H1 (cell line): ENCODE data around the gene MOB2. TPM values are rescaled to one million over a fixed set of nuclear protein-coding genes. Genes with fewer than 3 reads are reported as not detected.

ENCODE experiments used
- CTCF ChIA-PET: fragments of 300-600 bp; sonication (Branson Sonifier 250); formaldehyde crosslinking; loops from one replicate; lab custom pipeline; 2021; ENCODE audit not compliant: partially characterized antibody; lab: Charles Lee
- POLR2A ChIA-PET: fragments of 300-600 bp; sonication (Branson Sonifier 250); formaldehyde crosslinking; loops from one replicate; lab custom pipeline; 2021; ENCODE audit warnings: inconsistent platforms; ENCODE audit not compliant: partially characterized antibody; lab: Charles Lee
- DNase-seq, 2 experiments: peaks; one replicate each; pipeline versions ENCODE4 v3.0.0 to v3.0.0-alpha.2; 2010 to 2022; ENCODE audit warnings: low spot score in 2 of 2, low read depth in 1 of 2, mixed read lengths in 1 of 2
- FAIRE-seq: peaks from 2 replicates; lab custom pipeline; 2011; peaks lifted over from hg19 to GRCh38; lab: Jason Lieb, UNC
- H2AFZ ChIP-seq: 2 replicates; pipeline ENCODE4 v1.8.1; 2012; ENCODE audit warnings: low read length, inconsistent platforms
- H2AK5ac ChIP-seq: 2 replicates; pipeline ENCODE4 v1.6.1; 2013; ENCODE audit warnings: low read depth, low read length
- H2BK120ac ChIP-seq: replicated peaks from 2 replicates; pipeline ENCODE3; 2013; ENCODE audit warnings: low read depth, low read length, inconsistent platforms
- H2BK12ac ChIP-seq: 2 replicates; pipeline ENCODE4 v1.6.1; 2013; ENCODE audit warnings: low read depth, low read length
- H2BK15ac ChIP-seq: 2 replicates; pipeline ENCODE4 v1.6.1; 2013; ENCODE audit warnings: low read length
- H2BK20ac ChIP-seq: 2 replicates; pipeline ENCODE4 v1.6.1; 2013; ENCODE audit warnings: low read length
- H2BK5ac ChIP-seq: 2 replicates; pipeline ENCODE4 v1.6.1; 2013; ENCODE audit warnings: low read depth, low read length
- H3K14ac ChIP-seq: 2 replicates; pipeline ENCODE4 v1.6.1; 2013; ENCODE audit warnings: inconsistent platforms; ENCODE audit not compliant: insufficient read length
- H3K18ac ChIP-seq: 2 replicates; pipeline ENCODE4 v1.6.1; 2013; ENCODE audit warnings: low read length; ENCODE audit errors: extremely low read depth
- H3K23ac ChIP-seq: 2 replicates; pipeline ENCODE4 v1.6.1; 2013; ENCODE audit warnings: inconsistent platforms; ENCODE audit not compliant: insufficient read length
- H3K23me2 ChIP-seq: 2 replicates; pipeline ENCODE4 v1.6.1; 2013; ENCODE audit warnings: low read depth, low read length
- H3K27ac ChIP-seq: 2 replicates; pipeline ENCODE4 v1.6.1; 2011; ENCODE audit warnings: low read depth, low read length, inconsistent platforms
- H3K27me3 ChIP-seq, 4 experiments: replicated peaks in 1 of 4; 1 replicate in 1 of 4; 2 replicates in 3 of 4; pipeline versions ENCODE4 v1.6.1 to v1.8.1; 2011 to 2013; ENCODE audit warnings: low read length in 3 of 4, mild to moderate bottlenecking in 3 of 4, inconsistent platforms in 2 of 4, mixed read lengths in 2 of 4, moderate library complexity in 1 of 4; ENCODE audit not compliant: control insufficient read depth in 3 of 4, insufficient read depth in 3 of 4; ENCODE audit errors: extremely low read depth in 1 of 4
- H3K36me3 ChIP-seq, 4 experiments: 2 replicates each; pipeline versions ENCODE4 v1.6.1 to v1.8.1; 2011 to 2013; ENCODE audit warnings: mild to moderate bottlenecking in 4 of 4, low read length in 3 of 4, moderate library complexity in 2 of 4, control low read depth in 1 of 4, inconsistent platforms in 1 of 4; ENCODE audit not compliant: insufficient read depth in 4 of 4, control insufficient read depth in 2 of 4
- H3K4ac ChIP-seq: replicated peaks from 2 replicates; pipeline ENCODE3; 2013; ENCODE audit warnings: low read length, low read depth, mixed read lengths, inconsistent platforms; ENCODE audit not compliant: insufficient read length
- H3K4me1 ChIP-seq, 4 experiments: replicated peaks in 1 of 4; 1 replicate in 1 of 4; 2 replicates in 3 of 4; pipeline versions ENCODE4 v1.6.1 to v1.8.1; 2011 to 2013; ENCODE audit warnings: low read length in 3 of 4, inconsistent platforms in 2 of 4, mixed read lengths in 1 of 4; ENCODE audit not compliant: insufficient read depth in 4 of 4, control insufficient read depth in 3 of 4
- H3K4me2 ChIP-seq, 2 experiments: 2 replicates each; pipeline versions ENCODE4 v1.6.1 to v1.8.1; 2011 to 2013; ENCODE audit warnings: low read depth in 2 of 2, low read length in 2 of 2, control low read depth in 1 of 2, inconsistent platforms in 1 of 2, mild to moderate bottlenecking in 1 of 2; ENCODE audit not compliant: insufficient read depth in 1 of 2
- H3K4me3 ChIP-seq, 4 experiments: fragments of 200-600, 300-600 bp in 1 of 4; sonication (generic), shearing (Covaris generic), sonication (Bioruptor Twin) in 1 of 4; 2 replicates each; pipeline versions ENCODE4 v1.5.1 to v1.8.1; 2011 to 2016; ENCODE audit warnings: low read length in 4 of 4, low read depth in 3 of 4, control low read depth in 2 of 4, inconsistent platforms in 2 of 4, mild to moderate bottlenecking in 2 of 4, mixed read lengths in 1 of 4, moderate library complexity in 1 of 4; ENCODE audit not compliant: insufficient read depth in 2 of 4; ENCODE audit errors: extremely low read depth in 1 of 4
- H3K56ac ChIP-seq: replicated peaks from 2 replicates; pipeline ENCODE3; 2013; ENCODE audit warnings: low read depth, mild to moderate bottlenecking, mixed read lengths, low read length, inconsistent platforms; ENCODE audit not compliant: insufficient read length
- H3K79me1 ChIP-seq: 2 replicates; pipeline ENCODE4 v1.6.1; 2013; ENCODE audit warnings: low read depth, low read length, control low read depth
- H3K79me2 ChIP-seq, 2 experiments: 2 replicates each; pipeline versions ENCODE4 v1.6.1 to v1.8.1; 2012 to 2013; ENCODE audit warnings: low read length in 2 of 2, mild to moderate bottlenecking in 2 of 2, inconsistent platforms in 1 of 2; ENCODE audit not compliant: insufficient read depth in 2 of 2, control insufficient read depth in 1 of 2
- H3K9ac ChIP-seq, 4 experiments: replicated peaks in 1 of 4; 1 replicate in 1 of 4; 2 replicates in 3 of 4; pipeline versions ENCODE4 v1.6.1 to v1.8.1; 2011 to 2013; ENCODE audit warnings: low read depth in 3 of 4, low read length in 3 of 4, control low read depth in 2 of 4, mild to moderate bottlenecking in 2 of 4, moderate library complexity in 2 of 4, inconsistent platforms in 1 of 4; ENCODE audit errors: extremely low read depth in 1 of 4
- H3K9me3 ChIP-seq, 2 experiments: 2 replicates each; pipeline versions ENCODE4 v1.6.1 to v1.8.1; 2012 to 2013; ENCODE audit warnings: mild to moderate bottlenecking in 2 of 2, moderate library complexity in 2 of 2, control low read depth in 1 of 2, inconsistent platforms in 1 of 2, low read depth in 1 of 2, low read length in 1 of 2, mixed read lengths in 1 of 2; ENCODE audit not compliant: insufficient read depth in 2 of 2
- H4K20me1 ChIP-seq, 2 experiments: replicated peaks in 1 of 2; 2 replicates each; pipeline versions ENCODE3 to v1.8.1; 2011 to 2013; ENCODE audit warnings: inconsistent platforms in 2 of 2, low read length in 2 of 2, mild to moderate bottlenecking in 1 of 2; ENCODE audit not compliant: insufficient read depth in 2 of 2, control insufficient read depth in 1 of 2
- H4K5ac ChIP-seq: 2 replicates; pipeline ENCODE4 v1.6.1; 2013; ENCODE audit warnings: low read length, low read depth, mixed read lengths, inconsistent platforms; ENCODE audit not compliant: insufficient read length
- H4K8ac ChIP-seq: 2 replicates; pipeline ENCODE4 v1.8.0; 2013; ENCODE audit warnings: mild to moderate bottlenecking, moderate library complexity, low read length, inconsistent platforms; ENCODE audit not compliant: insufficient read depth; ENCODE audit errors: extremely low read depth
- H4K91ac ChIP-seq: replicated peaks from 2 replicates; pipeline ENCODE3; 2013; ENCODE audit warnings: low read length, mixed read lengths, inconsistent platforms; ENCODE audit not compliant: insufficient read length
- WGBS, 2 experiments: shearing (Covaris generic) in 1 of 2; methylation state at CpG; one replicate each; pipeline versions ENCODE4 v1.1.6 to v1.1.7; 2013 to 2015; ENCODE audit warnings: low lambda C conversion rate in 2 of 2, mixed read lengths in 2 of 2, inconsistent platforms in 1 of 2, low coverage in 1 of 2, missing lambda C conversion rate in 1 of 2; ENCODE audit not compliant: insufficient replicate concordance in 2 of 2, insufficient coverage in 1 of 2, insufficient read length in 1 of 2; ENCODE audit errors: extremely low coverage in 1 of 2, missing lambda C conversion rate in 1 of 2; 5-methylcytosine and 5-hydroxymethylcytosine counted together
- polyA plus RNA-seq, 7 experiments: library from polyadenylated mRNA; depleted of rRNA in 3 of 7; stranded (reverse) in 5 of 7; unstranded in 2 of 7; fragments of >200 nt in 5 of 7; fragments of 200-250 nt in 2 of 7; gene quantifications; 1 replicate in 5 of 7; 2 replicates in 1 of 7; 4 replicates in 1 of 7; pipeline versions ENCODE4 v1.2.1 to v1.2.3, GENCODE V29; 2011 to 2013; ENCODE audit warnings: missing spikeins in 2 of 7, mixed read lengths in 2 of 7
- total RNA-seq: library from RNA; stranded (reverse); fragmentation: NEBNext Ultra II Directional; extraction: Animal tissue kit (Norgen Biotek cat#: 25700); gene quantifications from 2 replicates; pipeline ENCODE4 v1.2.1, GENCODE V29; 2021
- TF ChIP-seq, protein P1 (sequence below), 3 experiments: IDR thresholded peaks; 1 replicate in 2 of 3; 2 replicates in 1 of 3; pipeline versions ENCODE4 v1.5.1 to v1.6.1; 2011; ENCODE audit warnings: low read length in 3 of 3, mild to moderate bottlenecking in 3 of 3, inconsistent platforms in 2 of 3, low read depth in 1 of 3, moderate library complexity in 1 of 3; ENCODE audit not compliant: insufficient read depth in 1 of 3; ENCODE audit errors: control extremely low read depth in 1 of 3
- TF ChIP-seq, protein P2 (sequence below): IDR thresholded peaks from 2 replicates; pipeline ENCODE4 v1.6.1; 2012; ENCODE audit warnings: low read length, inconsistent platforms

MOB2 gene
- total and polyA plus RNA-seq, 2 of the 8 experiments (the other 6 are each of a cell fraction or from before 2014, with no cell fraction given) = 18.6 to 28.2 TPM

DNA sequence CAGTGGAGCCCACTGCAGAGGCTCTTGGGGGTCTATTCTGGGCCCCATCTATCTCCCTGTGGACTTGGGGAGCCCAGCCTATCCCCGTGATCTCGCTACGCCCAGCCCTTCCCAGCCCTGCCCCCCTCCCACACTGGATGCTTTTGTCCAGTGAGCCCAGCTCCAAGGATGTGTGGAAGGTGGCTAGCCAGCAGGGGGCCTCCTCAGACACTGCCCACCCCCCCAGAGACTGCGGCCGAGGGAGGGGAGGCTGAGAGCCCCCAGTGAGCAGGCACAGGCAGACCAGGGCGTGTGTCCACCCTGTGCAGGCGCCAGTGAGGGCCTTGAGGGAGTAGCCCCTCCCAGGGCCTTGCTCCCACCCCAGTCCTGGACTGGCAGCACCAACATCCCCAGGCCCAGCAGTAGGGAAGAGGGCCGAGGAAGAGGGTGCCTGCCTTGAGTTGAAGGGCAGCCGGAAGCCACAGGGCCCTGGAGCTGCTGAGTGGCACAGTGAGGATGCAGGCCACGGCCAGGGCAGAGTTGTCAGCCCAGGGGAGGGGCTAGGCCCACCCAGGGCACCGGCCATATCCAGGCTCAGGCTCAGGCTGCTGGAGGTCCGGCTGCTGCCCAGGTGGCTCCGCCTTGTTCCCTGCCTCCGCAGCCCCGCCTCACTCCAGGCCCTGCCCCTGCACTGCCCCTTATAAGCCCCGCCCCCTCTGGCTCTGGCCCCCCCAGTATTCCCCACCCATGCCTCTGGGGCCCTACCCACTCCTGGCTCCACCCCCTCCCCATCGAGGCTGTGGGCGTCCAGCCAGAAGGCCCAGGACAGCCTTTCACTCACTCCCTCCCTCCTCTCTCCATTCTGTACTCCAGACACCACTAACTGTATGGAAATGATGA is 28.0 kb downstream of the MOB2 start:
- Histone ChIP-seq H3K9ac (no peak overlapping the region), H3K4me2 (no peak overlapping the region), H3K4ac (no peak overlapping the region), H4K8ac (0 out of 2 replicates have a peak overlapping the region, but pooled peaks have one; percentile 25), H2BK20ac (no peak overlapping the region), H2AFZ (no peak overlapping the region), H3K27me3 (no peaks in the 10 kb centered on the region), H3K14ac (no peak overlapping the region), H4K20me1 (peaks cover 0 to 10% of the 10 kb centered on the region in 2 experiments), H3K23me2 (no peaks in the 10 kb centered on the region), H4K5ac (no peak overlapping the region), H2BK5ac (no peak overlapping the region), H3K4me1 (peaks cover 0 to 6% (median 2%) of the 10 kb centered on the region in 4 experiments; a peak in 2 of 7 replicates), H3K36me3 (peaks cover 0 to 13% (median 3%) of the 10 kb centered on the region in 4 experiments; a peak in 2 of 8 replicates), H3K9me3 (peaks cover 0 to 4% of the 10 kb centered on the region in 2 experiments; a peak in 1 of 4 replicates), H3K79me1 (peaks cover 5% of the 10 kb centered on the region; the same call in 1 of the 2 replicates), H3K27ac (no peak overlapping the region), H2BK15ac (no peak overlapping the region), H4K91ac (no peak overlapping the region), H2BK12ac (no peak overlapping the region), H3K23ac (no peak overlapping the region), H3K79me2 (no peaks in the 10 kb centered on the region), H2AK5ac (no peak overlapping the region), H3K4me3 (no peak overlapping the region), H3K18ac (no peak overlapping the region), H2BK120ac (no peak overlapping the region), H3K56ac (no peak overlapping the region)
- 86% methylated on average over 13 of the region's 18 CpGs; no CpG with 5 or more reads in 1 of the 2 experiments for WGBS, 2 experiments
- FAIRE-seq (no peak), DNase-seq (peak in 1 of 2 experiments; percentile 19)
- POLR2A ChIA-PET = no interaction called here
- TF ChIP-seq, protein P1, sequence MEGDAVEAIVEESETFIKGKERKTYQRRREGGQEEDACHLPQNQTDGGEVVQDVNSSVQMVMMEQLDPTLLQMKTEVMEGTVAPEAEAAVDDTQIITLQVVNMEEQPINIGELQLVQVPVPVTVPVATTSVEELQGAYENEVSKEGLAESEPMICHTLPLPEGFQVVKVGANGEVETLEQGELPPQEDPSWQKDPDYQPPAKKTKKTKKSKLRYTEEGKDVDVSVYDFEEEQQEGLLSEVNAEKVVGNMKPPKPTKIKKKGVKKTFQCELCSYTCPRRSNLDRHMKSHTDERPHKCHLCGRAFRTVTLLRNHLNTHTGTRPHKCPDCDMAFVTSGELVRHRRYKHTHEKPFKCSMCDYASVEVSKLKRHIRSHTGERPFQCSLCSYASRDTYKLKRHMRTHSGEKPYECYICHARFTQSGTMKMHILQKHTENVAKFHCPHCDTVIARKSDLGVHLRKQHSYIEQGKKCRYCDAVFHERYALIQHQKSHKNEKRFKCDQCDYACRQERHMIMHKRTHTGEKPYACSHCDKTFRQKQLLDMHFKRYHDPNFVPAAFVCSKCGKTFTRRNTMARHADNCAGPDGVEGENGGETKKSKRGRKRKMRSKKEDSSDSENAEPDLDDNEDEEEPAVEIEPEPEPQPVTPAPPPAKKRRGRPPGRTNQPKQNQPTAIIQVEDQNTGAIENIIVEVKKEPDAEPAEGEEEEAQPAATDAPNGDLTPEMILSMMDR (IDR thresholded peaks at IDR 0.05; ENCODE audit: control extremely low read depth in 1 of 3, insufficient read depth in 1 of 3, low read depth in 1 of 3, low read length in 3 of 3) = peak in 1 of 3 experiments; percentile 15; a peak in 1 of 4 replicates
- TF ChIP-seq, protein P2, sequence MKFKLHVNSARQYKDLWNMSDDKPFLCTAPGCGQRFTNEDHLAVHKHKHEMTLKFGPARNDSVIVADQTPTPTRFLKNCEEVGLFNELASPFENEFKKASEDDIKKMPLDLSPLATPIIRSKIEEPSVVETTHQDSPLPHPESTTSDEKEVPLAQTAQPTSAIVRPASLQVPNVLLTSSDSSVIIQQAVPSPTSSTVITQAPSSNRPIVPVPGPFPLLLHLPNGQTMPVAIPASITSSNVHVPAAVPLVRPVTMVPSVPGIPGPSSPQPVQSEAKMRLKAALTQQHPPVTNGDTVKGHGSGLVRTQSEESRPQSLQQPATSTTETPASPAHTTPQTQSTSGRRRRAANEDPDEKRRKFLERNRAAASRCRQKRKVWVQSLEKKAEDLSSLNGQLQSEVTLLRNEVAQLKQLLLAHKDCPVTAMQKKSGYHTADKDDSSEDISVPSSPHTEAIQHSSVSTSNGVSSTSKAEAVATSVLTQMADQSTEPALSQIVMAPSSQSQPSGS = no peak
- CTCF ChIA-PET = interaction anchor here (0.6 to 1.1 kb wide), 5 partner anchors 18 to 192 kb away, joined by 3 read pairs; no protein-coding TSS in a partner anchor
